ENCODE results near the gene FGFR4. TPM values are rescaled to one million over a fixed set of nuclear protein-coding genes. Genes with fewer than 3 reads are reported as not detected.

FGFR4 gene
- total RNA-seq, 1 experiment from 2014 or later: 14.7 TPM

DNA sequence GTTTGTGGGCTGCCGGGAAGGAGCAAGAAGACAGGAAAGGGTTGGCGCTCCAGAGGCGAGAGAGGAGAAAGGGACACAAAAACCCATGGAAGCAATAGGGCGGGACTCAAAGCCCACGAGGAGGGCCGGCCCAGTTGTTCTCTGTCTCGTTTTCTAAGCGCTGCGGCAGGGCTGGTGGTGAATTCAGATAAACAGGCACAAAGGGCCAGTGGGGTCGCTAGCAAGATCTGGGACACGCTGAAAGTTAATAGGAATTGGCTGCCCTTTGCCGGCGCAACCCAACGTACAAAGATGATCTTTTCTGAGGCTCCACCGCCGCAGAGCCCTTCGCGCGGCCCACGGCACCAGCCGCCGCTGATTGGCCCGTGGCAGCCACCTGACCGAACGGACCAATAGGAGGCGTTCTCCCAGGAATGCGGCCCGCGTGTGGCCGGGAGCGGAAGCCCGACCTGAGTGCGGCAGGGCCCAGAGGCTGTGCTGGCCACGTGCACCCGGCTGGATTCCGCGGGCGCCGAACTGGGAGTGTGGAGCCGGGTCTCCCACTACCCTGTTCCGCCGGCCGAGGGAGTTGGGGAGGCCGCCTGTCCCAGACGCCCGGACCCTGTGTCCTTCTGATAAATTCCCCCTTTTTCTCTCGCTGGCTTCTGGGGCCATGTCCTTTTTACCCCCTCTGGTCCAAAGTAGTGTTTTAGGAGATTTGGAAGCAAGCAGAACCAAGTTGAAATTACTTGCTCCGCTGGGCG, 30.1 kb downstream of the FGFR4 start:
- DNase-seq: no peak
- Histone ChIP-seq H3K4me3 (no peak overlapping the region), H3K4me1 (replicated peaks; ENCODE audit: insufficient read depth) (no peaks in the 10 kb centered on the region), H3K9me3 (ENCODE audit: insufficient read depth, low read depth) (no peaks in the 10 kb centered on the region), H2AFZ (no peak overlapping the region), H3F3A (ENCODE audit: insufficient read depth, low read depth) (no peaks in the 10 kb centered on the region), H3K27ac (no peak overlapping the region), H3K36me3 (ENCODE audit: low read depth) (no peaks in the 10 kb centered on the region), H3K27me3 (ENCODE audit: insufficient read depth, low read depth) (no peaks in the 10 kb centered on the region), H3K79me2 (ENCODE audit: low read depth) (no peaks in the 10 kb centered on the region), H3K9me2 (ENCODE audit: insufficient read depth) (no peaks in the 10 kb centered on the region), H3K4me2 (no peak overlapping the region), H4K20me1 (ENCODE audit: insufficient read depth) (no peaks in the 10 kb centered on the region)
- no peak for TF ChIP-seq EZH2 (IDR thresholded peaks at IDR 0.05; ENCODE audit: low read depth)
- no peak for TF ChIP-seq CTCF (conservative IDR thresholded peaks at IDR 0.05)
- no TSS peak for BruUV-seq (replicated peaks)
- intact Hi-C loops (cut with micrococcal nuclease; ENCODE audit: unreplicated experiment): loop anchor here (10.0 kb wide), 1 partner anchor 292 kb away; no protein-coding TSS in a partner anchor
- CTCF ChIA-PET: no interaction called here
- POLR2A ChIA-PET (ENCODE audit: unreplicated experiment): no interaction called here

DNA sequence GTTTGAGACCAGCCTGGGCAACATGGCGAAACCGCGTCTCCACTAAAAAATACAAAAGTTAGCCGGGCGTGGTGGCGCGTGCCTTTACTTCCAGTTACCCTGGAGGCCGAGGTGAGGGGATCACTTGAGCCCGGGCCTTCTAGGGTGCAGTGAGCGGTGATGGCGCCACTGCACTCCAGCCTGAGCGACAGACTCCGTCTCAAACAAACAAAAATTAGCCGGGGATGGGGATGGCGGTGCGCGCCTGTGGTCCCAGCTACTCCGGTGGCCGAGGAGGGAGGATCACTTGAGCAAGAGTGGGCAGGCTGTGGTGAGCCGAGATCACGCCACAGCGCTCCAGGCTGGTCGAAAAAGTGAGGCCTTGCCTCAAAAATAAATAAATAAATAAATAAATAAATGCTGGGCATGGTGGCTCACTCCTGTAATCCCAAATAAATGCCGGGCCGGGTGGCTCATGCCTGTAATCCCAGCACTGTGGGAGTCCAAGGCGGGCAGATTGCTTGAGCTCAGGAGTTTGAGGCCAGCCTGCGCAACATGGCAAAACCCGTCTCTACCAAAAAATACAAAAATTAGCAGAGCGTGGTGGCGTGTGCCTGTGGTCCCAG, 30.8 kb downstream of the FGFR4 start:
- ChIA-PET CTCF (no interaction called here), POLR2A (ENCODE audit: unreplicated experiment) (no interaction called here)
- Histone ChIP-seq H3K9me3 (ENCODE audit: insufficient read depth, low read depth) (no peaks in the 10 kb centered on the region), H3F3A (ENCODE audit: insufficient read depth, low read depth) (no peaks in the 10 kb centered on the region), H3K36me3 (ENCODE audit: low read depth) (no peaks in the 10 kb centered on the region), H3K79me2 (ENCODE audit: low read depth) (no peaks in the 10 kb centered on the region), H3K4me1 (replicated peaks; ENCODE audit: insufficient read depth) (no peaks in the 10 kb centered on the region), H3K9me2 (ENCODE audit: insufficient read depth) (no peaks in the 10 kb centered on the region), H3K27me3 (ENCODE audit: insufficient read depth, low read depth) (no peaks in the 10 kb centered on the region), H3K27ac (no peak overlapping the region), H4K20me1 (ENCODE audit: insufficient read depth) (no peaks in the 10 kb centered on the region), H3K4me2 (no peak overlapping the region), H3K4me3 (no peak overlapping the region), H2AFZ (no peak overlapping the region)
- intact Hi-C loops (cut with micrococcal nuclease; ENCODE audit: unreplicated experiment): loop anchor here (10.0 kb wide), 1 partner anchor 293 kb away; no protein-coding TSS in a partner anchor
- no peak for TF ChIP-seq EZH2 (IDR thresholded peaks at IDR 0.05; ENCODE audit: low read depth)
- no peak for TF ChIP-seq CTCF (conservative IDR thresholded peaks at IDR 0.05)
- no peak for DNase-seq
- no TSS peak for BruUV-seq (replicated peaks)

DNA sequence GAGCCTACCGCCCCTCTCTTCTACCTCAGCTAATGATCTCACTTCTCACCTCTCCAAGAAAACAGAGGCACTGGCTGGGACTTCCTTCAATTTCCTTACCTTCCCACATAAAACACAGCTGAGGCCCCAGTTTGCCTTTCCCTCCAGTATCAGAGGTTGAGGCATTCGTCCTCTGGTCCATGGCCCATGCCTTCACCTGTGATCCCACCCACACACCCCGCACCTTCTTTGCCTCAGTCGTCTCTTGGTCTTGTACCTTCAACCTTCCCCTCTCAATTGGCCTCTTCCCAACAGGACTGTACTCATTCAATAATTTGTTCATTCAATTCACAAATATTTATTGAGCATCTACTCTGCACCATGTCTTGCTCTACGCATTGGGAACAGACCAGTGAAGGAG, 35.9 kb downstream of the FGFR4 start:
- no peak for DNase-seq
- Histone ChIP-seq H3F3A (ENCODE audit: insufficient read depth, low read depth) (no peaks in the 10 kb centered on the region), H3K27me3 (ENCODE audit: insufficient read depth, low read depth) (no peaks in the 10 kb centered on the region), H3K4me2 (no peak overlapping the region), H3K4me1 (replicated peaks; ENCODE audit: insufficient read depth) (no peaks in the 10 kb centered on the region), H3K79me2 (ENCODE audit: low read depth) (no peaks in the 10 kb centered on the region), H4K20me1 (ENCODE audit: insufficient read depth) (no peaks in the 10 kb centered on the region), H2AFZ (no peak overlapping the region), H3K27ac (no peak overlapping the region), H3K36me3 (ENCODE audit: low read depth) (no peaks in the 10 kb centered on the region), H3K4me3 (no peak overlapping the region), H3K9me3 (ENCODE audit: insufficient read depth, low read depth) (no peaks in the 10 kb centered on the region), H3K9me2 (ENCODE audit: insufficient read depth) (no peaks in the 10 kb centered on the region)
- BruUV-seq (replicated peaks): no TSS peak
- ChIA-PET POLR2A (ENCODE audit: unreplicated experiment) (no interaction called here), CTCF (no interaction called here)
- no peak for TF ChIP-seq EZH2 (IDR thresholded peaks at IDR 0.05; ENCODE audit: low read depth)
- TF ChIP-seq CTCF (conservative IDR thresholded peaks at IDR 0.05): no peak
- intact Hi-C loops (cut with micrococcal nuclease; ENCODE audit: unreplicated experiment): no loop called here
